NCI-H187 treated with DMSO at 0.1 percent for 48 hours (cell line): Measurements from ENCODE around the gene CHMP1B.

Source experiments
- DNase-seq: peaks from one replicate; lab custom pipeline; 2025; lab: John Stamatoyannopoulos, UW

CHMP1B gene

DNA sequence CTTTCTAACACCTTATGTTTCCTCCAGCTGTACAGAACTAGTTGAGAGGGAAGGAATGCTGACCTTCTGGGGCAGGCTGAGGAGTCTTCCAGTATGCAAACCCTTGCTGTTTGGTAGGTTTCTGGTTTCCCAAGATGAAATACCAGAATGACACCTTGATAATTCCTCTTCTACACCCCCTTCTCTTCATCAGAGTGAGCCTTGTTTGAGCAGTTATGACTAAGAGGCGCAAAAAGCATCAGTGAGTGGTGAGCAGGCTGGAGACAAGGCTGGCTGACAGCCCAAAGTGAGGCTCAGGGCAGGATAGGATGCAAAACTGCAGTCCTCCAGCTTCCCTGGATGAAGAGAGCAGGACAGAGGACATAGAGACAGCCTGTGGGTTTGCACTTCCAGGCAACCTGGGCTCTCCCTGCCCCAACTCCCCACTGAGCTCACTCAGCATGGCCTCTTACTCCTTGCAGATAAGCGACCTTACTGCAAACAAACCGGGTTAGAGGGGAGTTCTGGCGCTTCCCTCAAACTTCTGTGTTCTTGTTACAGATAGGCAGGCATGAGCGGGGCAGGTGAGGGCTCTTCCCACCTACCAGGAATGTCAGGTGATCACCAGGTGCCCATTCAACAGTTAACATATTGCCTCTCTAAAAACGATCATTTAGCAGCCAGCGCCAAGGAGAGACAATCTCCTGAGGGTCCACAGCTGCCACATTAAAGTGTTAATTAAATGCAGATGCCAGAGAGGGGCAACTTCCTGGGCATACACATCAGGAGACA is 51.5 kb downstream of the CHMP1B start:
- DNase-seq: no peak
